Measurements from ENCODE around the gene SLC44A4.

GRCh38 chr6:31878726-31879125, at the start of gene SLC44A4:
- TF ChIP-seq POLR2A (IDR thresholded peaks at IDR 0.05) (no peak), CTCF (IDR thresholded peaks at IDR 0.05) (no peak), POLR2AphosphoS5 (IDR thresholded peaks at IDR 0.05; ENCODE audit: insufficient read depth in 1 of 2, low read depth in 1 of 2) (no peak)

Measured in vagina (tissue), 2 donors.